ENCODE measurements around the gene GRM1.

GRM1 gene

GRCh38 chr6:146183831-146184230 is 155.0 kb downstream of the GRM1 start:
- H3K36me3 ChIP-seq (ENCODE audit: insufficient read depth, low read length) = no peaks in the 10 kb centered on the region
- H4K20me1 ChIP-seq (ENCODE audit: insufficient read depth, low read length) = no peaks in the 10 kb centered on the region
- no peak overlapping the region for H3K9ac ChIP-seq (ENCODE audit: low read depth, low read length)
- H3K4me2 ChIP-seq (ENCODE audit: insufficient read depth, low read length) = no peak overlapping the region
- no peaks in the 10 kb centered on the region for H3K27me3 ChIP-seq (ENCODE audit: insufficient read depth, low read length, poor library complexity)
- no peak overlapping the region for H2AFZ ChIP-seq (ENCODE audit: low read depth, low read length)
- no peaks in the 10 kb centered on the region for H3K9me3 ChIP-seq (ENCODE audit: insufficient read depth, low read length, severe bottlenecking)
- H3K4me3 ChIP-seq (ENCODE audit: low read depth in 1 of 2, low read length in 2 of 2) = no peak overlapping the region
- no peak overlapping the region for H3K27ac ChIP-seq (ENCODE audit: low read length)
- TF ChIP-seq EZH2 (IDR thresholded peaks at IDR 0.05; ENCODE audit: borderline replicate concordance, low read depth, low read length, severe bottlenecking) = no peak
- no peak for TF ChIP-seq CTCF (IDR thresholded peaks at IDR 0.05; ENCODE audit: borderline replicate concordance, extremely low read depth, low read length, poor library complexity, severe bottlenecking)
- DNase-seq (no peak), ATAC-seq (ENCODE audit: insufficient read depth, low read depth) (no peak)
- H3K4me1 ChIP-seq (ENCODE audit: insufficient read depth, low read length) = no peaks in the 10 kb centered on the region
- H3K79me2 ChIP-seq (ENCODE audit: insufficient read depth, low read length) = no peaks in the 10 kb centered on the region

GRCh38 chr6:146184701-146185100 is 155.8 kb downstream of the GRM1 start:
- Histone ChIP-seq H3K4me2 (ENCODE audit: insufficient read depth, low read length) (no peak overlapping the region), H3K79me2 (ENCODE audit: insufficient read depth, low read length) (no peaks in the 10 kb centered on the region), H3K27ac (ENCODE audit: low read length) (no peak overlapping the region), H2AFZ (ENCODE audit: low read depth, low read length) (no peak overlapping the region), H3K4me1 (ENCODE audit: insufficient read depth, low read length) (no peaks in the 10 kb centered on the region), H4K20me1 (ENCODE audit: insufficient read depth, low read length) (no peaks in the 10 kb centered on the region), H3K36me3 (ENCODE audit: insufficient read depth, low read length) (no peaks in the 10 kb centered on the region), H3K4me3 (ENCODE audit: low read depth in 1 of 2, low read length in 2 of 2) (no peak overlapping the region), H3K9ac (ENCODE audit: low read depth, low read length) (no peak overlapping the region), H3K27me3 (ENCODE audit: insufficient read depth, low read length, poor library complexity) (no peaks in the 10 kb centered on the region), H3K9me3 (ENCODE audit: insufficient read depth, low read length, severe bottlenecking) (no peaks in the 10 kb centered on the region)
- DNase-seq = no peak
- no peak for ATAC-seq (ENCODE audit: insufficient read depth, low read depth)
- TF ChIP-seq EZH2 (IDR thresholded peaks at IDR 0.05; ENCODE audit: borderline replicate concordance, low read depth, low read length, severe bottlenecking) (no peak), CTCF (IDR thresholded peaks at IDR 0.05; ENCODE audit: borderline replicate concordance, extremely low read depth, low read length, poor library complexity, severe bottlenecking) (no peak)

DNA sequence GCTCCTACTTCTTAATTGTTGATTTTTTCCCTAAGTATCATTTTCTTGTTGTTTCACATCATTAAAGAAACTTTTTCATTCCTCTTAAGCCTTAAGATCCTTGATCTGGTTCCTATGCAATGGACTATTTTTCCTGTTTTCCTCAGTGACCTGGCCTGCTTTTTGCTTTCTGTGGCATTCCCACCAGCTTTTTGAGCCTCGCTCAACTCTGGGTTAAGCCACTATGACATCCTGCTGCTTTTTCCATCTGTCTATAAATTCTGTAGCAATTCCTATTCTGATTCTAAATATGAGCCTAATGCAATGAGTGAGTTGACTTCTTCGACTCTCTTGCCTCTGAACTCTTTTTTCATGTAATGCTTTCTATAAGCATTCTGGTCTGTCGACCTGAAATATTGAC is 160.3 kb downstream of the GRM1 start:
- Histone ChIP-seq H3K36me3 (ENCODE audit: insufficient read depth, low read length) (no peaks in the 10 kb centered on the region), H3K9ac (ENCODE audit: low read depth, low read length) (no peak overlapping the region), H3K4me1 (ENCODE audit: insufficient read depth, low read length) (no peaks in the 10 kb centered on the region), H3K79me2 (ENCODE audit: insufficient read depth, low read length) (no peaks in the 10 kb centered on the region), H3K9me3 (ENCODE audit: insufficient read depth, low read length, severe bottlenecking) (no peaks in the 10 kb centered on the region), H3K4me2 (ENCODE audit: insufficient read depth, low read length) (no peak overlapping the region), H3K27me3 (ENCODE audit: insufficient read depth, low read length, poor library complexity) (no peaks in the 10 kb centered on the region), H4K20me1 (ENCODE audit: insufficient read depth, low read length) (no peaks in the 10 kb centered on the region), H3K4me3 (ENCODE audit: low read depth in 1 of 2, low read length in 2 of 2) (no peak overlapping the region), H3K27ac (ENCODE audit: low read length) (no peak overlapping the region), H2AFZ (ENCODE audit: low read depth, low read length) (no peak overlapping the region)
- TF ChIP-seq EZH2 (IDR thresholded peaks at IDR 0.05; ENCODE audit: borderline replicate concordance, low read depth, low read length, severe bottlenecking) = no peak
- TF ChIP-seq CTCF (IDR thresholded peaks at IDR 0.05; ENCODE audit: borderline replicate concordance, extremely low read depth, low read length, poor library complexity, severe bottlenecking) = no peak
- DNase-seq (no peak), ATAC-seq (ENCODE audit: insufficient read depth, low read depth) (no peak)

DNA sequence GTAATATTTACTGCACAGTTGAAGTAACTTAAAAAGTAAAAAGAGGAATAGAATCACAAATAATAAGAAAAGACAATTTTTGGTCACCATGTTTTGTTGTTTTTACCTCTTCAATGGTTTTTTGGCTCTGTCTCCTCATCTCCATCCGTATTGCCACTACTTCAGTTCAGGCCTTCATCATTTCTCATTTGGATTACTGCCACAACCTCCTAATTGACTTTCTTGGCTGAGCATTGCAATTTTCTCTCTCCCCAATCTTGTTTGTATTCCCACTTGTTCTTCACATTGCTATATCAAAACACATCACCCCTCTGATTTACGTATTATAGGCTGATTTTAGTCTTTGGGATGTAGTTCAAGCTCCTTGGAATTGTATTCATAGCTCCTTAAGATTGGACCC is 161.7 kb downstream of the GRM1 start:
- Histone ChIP-seq H3K4me1 (ENCODE audit: insufficient read depth, low read length) (no peaks in the 10 kb centered on the region), H3K9ac (ENCODE audit: low read depth, low read length) (no peak overlapping the region), H4K20me1 (ENCODE audit: insufficient read depth, low read length) (no peaks in the 10 kb centered on the region), H3K27ac (ENCODE audit: low read length) (no peak overlapping the region), H3K4me2 (ENCODE audit: insufficient read depth, low read length) (no peak overlapping the region), H3K4me3 (ENCODE audit: low read depth in 1 of 2, low read length in 2 of 2) (no peak overlapping the region), H3K36me3 (ENCODE audit: insufficient read depth, low read length) (no peaks in the 10 kb centered on the region), H3K9me3 (ENCODE audit: insufficient read depth, low read length, severe bottlenecking) (no peaks in the 10 kb centered on the region), H3K27me3 (ENCODE audit: insufficient read depth, low read length, poor library complexity) (no peaks in the 10 kb centered on the region), H2AFZ (ENCODE audit: low read depth, low read length) (no peak overlapping the region), H3K79me2 (ENCODE audit: insufficient read depth, low read length) (no peaks in the 10 kb centered on the region)
- DNase-seq (no peak), ATAC-seq (ENCODE audit: insufficient read depth, low read depth) (no peak)
- TF ChIP-seq CTCF (IDR thresholded peaks at IDR 0.05; ENCODE audit: borderline replicate concordance, extremely low read depth, low read length, poor library complexity, severe bottlenecking) = no peak
- no peak for TF ChIP-seq EZH2 (IDR thresholded peaks at IDR 0.05; ENCODE audit: borderline replicate concordance, low read depth, low read length, severe bottlenecking)

Measured in DND-41 (cell line).